A549 (cell line): Measurements from ENCODE around the gene TTC33.

Source experiments
- EP300 ChIP-seq, 2 experiments: fragments of >200 bp; sonication (Bioruptor Twin); formaldehyde crosslinking; IDR thresholded peaks; 2 replicates in 1 of 2; 3 replicates in 1 of 2; pipeline ENCODE4 v1.6.1; 2016 to 2017
- JUN ChIP-seq, 2 experiments: fragments of >200 bp; sonication (Bioruptor Twin); formaldehyde crosslinking; IDR thresholded peaks; 2 replicates in 1 of 2; 3 replicates in 1 of 2; pipeline ENCODE4 v1.6.1; 2016 to 2017
- TF ChIP-seq, protein P1 (sequence below): fragments of >200 bp; sonication (Bioruptor Twin); formaldehyde crosslinking; IDR thresholded peaks from 3 replicates; pipeline ENCODE4 v1.6.1; 2016
- TF ChIP-seq, protein P2 (sequence below): fragments of >200 bp; sonication (Bioruptor Twin); formaldehyde crosslinking; IDR thresholded peaks from 3 replicates; pipeline ENCODE4 v1.5.1; 2016

GRCh38 chr5:40494631-40495236 lies 261.0 kb downstream of the TTC33 start:
- TF ChIP-seq EP300 (IDR thresholded peaks at IDR 0.05) (no peak), JUN (IDR thresholded peaks at IDR 0.05) (no peak)
- TF ChIP-seq, protein P1, sequence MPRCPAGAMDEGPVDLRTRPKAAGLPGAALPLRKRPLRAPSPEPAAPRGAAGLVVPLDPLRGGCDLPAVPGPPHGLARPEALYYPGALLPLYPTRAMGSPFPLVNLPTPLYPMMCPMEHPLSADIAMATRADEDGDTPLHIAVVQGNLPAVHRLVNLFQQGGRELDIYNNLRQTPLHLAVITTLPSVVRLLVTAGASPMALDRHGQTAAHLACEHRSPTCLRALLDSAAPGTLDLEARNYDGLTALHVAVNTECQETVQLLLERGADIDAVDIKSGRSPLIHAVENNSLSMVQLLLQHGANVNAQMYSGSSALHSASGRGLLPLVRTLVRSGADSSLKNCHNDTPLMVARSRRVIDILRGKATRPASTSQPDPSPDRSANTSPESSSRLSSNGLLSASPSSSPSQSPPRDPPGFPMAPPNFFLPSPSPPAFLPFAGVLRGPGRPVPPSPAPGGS = no peak
- TF ChIP-seq, protein P2, sequence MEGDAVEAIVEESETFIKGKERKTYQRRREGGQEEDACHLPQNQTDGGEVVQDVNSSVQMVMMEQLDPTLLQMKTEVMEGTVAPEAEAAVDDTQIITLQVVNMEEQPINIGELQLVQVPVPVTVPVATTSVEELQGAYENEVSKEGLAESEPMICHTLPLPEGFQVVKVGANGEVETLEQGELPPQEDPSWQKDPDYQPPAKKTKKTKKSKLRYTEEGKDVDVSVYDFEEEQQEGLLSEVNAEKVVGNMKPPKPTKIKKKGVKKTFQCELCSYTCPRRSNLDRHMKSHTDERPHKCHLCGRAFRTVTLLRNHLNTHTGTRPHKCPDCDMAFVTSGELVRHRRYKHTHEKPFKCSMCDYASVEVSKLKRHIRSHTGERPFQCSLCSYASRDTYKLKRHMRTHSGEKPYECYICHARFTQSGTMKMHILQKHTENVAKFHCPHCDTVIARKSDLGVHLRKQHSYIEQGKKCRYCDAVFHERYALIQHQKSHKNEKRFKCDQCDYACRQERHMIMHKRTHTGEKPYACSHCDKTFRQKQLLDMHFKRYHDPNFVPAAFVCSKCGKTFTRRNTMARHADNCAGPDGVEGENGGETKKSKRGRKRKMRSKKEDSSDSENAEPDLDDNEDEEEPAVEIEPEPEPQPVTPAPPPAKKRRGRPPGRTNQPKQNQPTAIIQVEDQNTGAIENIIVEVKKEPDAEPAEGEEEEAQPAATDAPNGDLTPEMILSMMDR = no peak
